Nephron progenitor cell (in vitro differentiated cells): Measurements from ENCODE around the gene CDH4.

Experiments used
- DNase-seq: peaks from one replicate; pipeline ENCODE4 v3.0.0; 2021
- H3K27ac Mint-ChIP-seq: 2 replicates; pipeline ENCODE4 v1.8.0; 2021; ENCODE audit warnings: mild to moderate bottlenecking, moderate library complexity, mixed read lengths
- H3K27me3 Mint-ChIP-seq: 2 replicates; pipeline ENCODE4 v1.8.0; 2021; ENCODE audit warnings: mild to moderate bottlenecking, low read depth, mixed read lengths; ENCODE audit not compliant: poor library complexity
- H3K36me3 Mint-ChIP-seq: 2 replicates; pipeline ENCODE4 v1.8.0; 2021; ENCODE audit warnings: low read depth, mixed read lengths
- H3K4me1 Mint-ChIP-seq: 2 replicates; pipeline ENCODE4 v1.8.0; 2021; ENCODE audit warnings: mixed read lengths
- H3K4me3 Mint-ChIP-seq: 2 replicates; pipeline ENCODE4 v1.8.0; 2021; ENCODE audit warnings: mild to moderate bottlenecking, moderate library complexity, mixed read lengths
- H3K9me3 Mint-ChIP-seq: 2 replicates; pipeline ENCODE4 v1.8.0; 2021; ENCODE audit warnings: mild to moderate bottlenecking, moderate library complexity, mixed read lengths
- TF ChIP-seq, protein P1 (sequence below): fragments of 200-600 bp; sonication (generic); IDR thresholded peaks from 2 replicates; pipeline ENCODE4 v1.5.0; 2021; ENCODE audit warnings: antibody characterized with exemption

Gene CDH4

DNA sequence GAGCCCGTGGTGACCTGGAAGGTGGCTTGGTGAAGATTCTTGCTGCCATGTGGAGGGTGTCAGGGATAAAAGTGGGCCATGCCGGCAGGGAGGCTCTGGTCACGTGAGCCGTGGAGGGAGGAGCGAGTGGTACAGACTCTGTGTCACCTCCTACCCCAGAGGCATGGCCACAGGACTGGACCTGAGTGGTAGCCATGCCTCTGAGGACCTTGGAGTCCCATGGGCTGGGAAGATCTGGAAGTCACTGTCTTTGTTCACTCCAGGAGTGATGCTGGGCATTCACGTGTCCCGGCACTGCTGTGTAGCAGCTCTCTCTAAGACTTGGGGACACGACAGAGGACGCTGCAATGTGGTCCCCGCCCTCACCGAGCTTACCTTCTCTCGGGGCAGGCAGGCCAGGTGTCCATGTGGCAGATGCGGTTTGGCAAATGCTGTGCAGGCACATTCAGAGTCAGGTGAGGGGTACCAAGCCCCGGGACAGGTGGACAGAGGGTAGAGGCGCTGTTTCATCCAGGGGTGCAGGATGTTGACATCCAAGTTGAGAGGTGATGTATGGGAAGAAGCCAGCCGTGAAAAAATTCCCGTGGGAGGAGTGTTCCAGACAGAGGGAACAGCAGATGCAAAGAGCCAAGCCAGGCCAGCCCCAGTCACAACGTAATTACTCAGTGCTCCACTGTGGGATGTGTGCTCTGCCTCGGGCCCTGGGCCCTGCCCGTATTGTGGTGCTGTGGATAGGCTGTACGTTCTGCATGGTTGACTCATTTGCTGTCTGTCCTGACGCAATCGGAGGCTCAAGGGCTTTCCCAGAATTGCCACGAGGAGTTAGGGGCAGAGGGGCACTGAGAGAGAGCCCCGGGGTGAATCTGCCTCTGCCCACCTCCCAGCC, 505.9 kb downstream of the CDH4 start:
- Mint-ChIP-seq H3K36me3 (no peaks in the 10 kb centered on the region), H3K4me3 (no peak overlapping the region), H3K4me1 (peaks cover 29% of the 10 kb centered on the region), H3K27ac (peak overlapping the region; percentile 61), H3K9me3 (no peaks in the 10 kb centered on the region), H3K27me3 (peaks cover 19% of the 10 kb centered on the region)
- TF ChIP-seq, protein P1, sequence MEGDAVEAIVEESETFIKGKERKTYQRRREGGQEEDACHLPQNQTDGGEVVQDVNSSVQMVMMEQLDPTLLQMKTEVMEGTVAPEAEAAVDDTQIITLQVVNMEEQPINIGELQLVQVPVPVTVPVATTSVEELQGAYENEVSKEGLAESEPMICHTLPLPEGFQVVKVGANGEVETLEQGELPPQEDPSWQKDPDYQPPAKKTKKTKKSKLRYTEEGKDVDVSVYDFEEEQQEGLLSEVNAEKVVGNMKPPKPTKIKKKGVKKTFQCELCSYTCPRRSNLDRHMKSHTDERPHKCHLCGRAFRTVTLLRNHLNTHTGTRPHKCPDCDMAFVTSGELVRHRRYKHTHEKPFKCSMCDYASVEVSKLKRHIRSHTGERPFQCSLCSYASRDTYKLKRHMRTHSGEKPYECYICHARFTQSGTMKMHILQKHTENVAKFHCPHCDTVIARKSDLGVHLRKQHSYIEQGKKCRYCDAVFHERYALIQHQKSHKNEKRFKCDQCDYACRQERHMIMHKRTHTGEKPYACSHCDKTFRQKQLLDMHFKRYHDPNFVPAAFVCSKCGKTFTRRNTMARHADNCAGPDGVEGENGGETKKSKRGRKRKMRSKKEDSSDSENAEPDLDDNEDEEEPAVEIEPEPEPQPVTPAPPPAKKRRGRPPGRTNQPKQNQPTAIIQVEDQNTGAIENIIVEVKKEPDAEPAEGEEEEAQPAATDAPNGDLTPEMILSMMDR = no peak
- DNase-seq = no peak

DNA sequence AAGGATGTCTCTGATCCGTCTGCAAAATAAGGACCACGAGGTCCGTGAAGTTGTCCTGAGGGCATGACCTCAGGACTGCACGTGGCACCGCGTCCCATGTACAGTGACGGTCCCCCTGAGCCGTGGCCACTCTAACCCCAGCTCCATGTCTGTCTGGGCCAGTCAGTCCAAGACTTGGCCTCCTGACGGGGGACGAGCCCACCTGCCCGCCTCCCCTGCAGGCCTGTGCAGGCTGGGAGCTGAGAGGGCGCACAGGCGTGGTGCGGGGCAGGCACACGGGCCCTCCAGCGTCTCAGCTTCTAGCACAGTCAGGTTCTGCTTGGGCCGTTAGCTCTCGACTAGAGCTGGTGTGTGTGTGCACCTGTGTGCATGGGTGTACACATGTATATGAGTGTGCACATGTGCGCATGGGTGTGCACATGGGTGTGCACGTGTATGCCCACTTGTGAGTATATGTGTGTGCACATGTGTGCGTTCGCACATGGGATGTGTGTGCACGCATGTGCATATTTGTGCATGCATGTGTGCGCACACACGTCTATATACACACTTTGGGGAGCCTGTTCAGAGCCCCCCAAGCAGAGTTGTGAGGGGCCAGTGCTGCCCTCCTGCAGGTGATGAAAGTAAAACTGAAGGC, 506.6 kb downstream of the CDH4 start:
- H3K27ac Mint-ChIP-seq = no peak overlapping the region
- H3K27me3 Mint-ChIP-seq = peaks cover 19% of the 10 kb centered on the region
- H3K4me1 Mint-ChIP-seq = peaks cover 27% of the 10 kb centered on the region

DNA sequence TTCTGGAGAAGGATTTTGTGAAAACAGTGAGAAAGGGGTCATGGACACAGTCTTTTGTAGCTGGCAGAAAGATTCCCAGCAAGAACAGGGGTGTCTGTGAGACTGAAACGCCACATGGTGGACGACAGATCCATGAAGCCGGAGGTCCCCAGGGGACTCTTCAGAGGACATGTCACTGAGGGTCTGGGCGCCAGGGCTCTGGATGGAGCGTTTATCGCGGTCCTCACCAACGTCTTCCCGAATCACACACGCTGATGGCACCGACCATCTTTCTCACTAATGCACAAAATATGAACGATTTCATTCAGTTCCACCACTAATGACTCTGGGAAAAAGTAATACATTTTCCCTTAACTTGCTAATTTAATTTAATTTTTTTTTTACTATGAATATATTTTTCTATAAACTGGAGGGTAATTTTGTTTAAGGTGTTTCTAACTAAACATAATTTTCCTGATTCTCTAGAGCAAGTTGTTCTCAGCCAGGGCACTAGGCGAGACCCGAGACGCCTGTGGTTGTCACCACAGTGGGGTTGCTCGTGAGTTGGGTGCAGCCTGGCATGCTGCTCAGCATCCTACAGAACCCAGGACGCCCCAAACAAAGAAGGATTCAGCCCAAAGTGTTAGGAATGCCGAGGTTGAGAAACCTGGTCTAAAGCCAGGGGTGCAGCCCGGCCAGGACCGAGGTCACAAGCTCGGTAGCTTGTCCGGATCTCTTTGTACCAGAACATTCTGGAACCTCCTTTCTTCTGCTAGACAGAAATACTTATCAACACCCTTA, 507.4 kb downstream of the CDH4 start:
- DNase-seq = no peak
- peaks cover 31% of the 10 kb centered on the region for H3K4me1 Mint-ChIP-seq
- TF ChIP-seq, protein P1 = no peak
- no peak overlapping the region for H3K4me3 Mint-ChIP-seq
- peaks cover 23% of the 10 kb centered on the region for H3K27me3 Mint-ChIP-seq
- H3K36me3 Mint-ChIP-seq = no peaks in the 10 kb centered on the region
- no peak overlapping the region for H3K27ac Mint-ChIP-seq
- H3K9me3 Mint-ChIP-seq = no peaks in the 10 kb centered on the region

More for the DNA sequence above, 506.6 kb downstream of the CDH4 start:
- DNase-seq = no peak
- Mint-ChIP-seq H3K36me3 (no peaks in the 10 kb centered on the region), H3K9me3 (no peaks in the 10 kb centered on the region), H3K4me3 (no peak overlapping the region)
- TF ChIP-seq, protein P1 = no peak

DNA sequence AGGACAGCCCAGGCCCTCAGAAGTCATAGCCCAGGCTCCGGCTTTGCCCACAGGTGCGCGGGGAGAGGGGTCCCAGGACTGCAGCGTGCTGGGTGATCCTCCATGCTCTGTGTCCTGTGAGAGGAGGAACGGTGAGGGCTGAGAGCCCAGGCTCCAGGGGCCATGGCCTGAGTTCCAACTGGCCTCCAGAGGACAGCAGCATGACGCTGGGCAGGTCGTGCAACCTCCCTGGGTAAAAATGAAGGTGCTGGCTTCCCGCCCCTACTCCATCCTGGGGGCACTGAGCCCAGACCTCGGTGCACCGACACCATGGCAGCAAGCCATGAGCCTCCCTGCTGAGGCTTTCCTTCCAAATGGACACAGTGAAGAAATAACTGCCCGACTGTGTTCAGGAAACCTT, 508.3 kb downstream of the CDH4 start:
- H3K27ac Mint-ChIP-seq = no peak overlapping the region
- H3K9me3 Mint-ChIP-seq = no peaks in the 10 kb centered on the region
- TF ChIP-seq, protein P1 = no peak
- H3K27me3 Mint-ChIP-seq = peaks cover 23% of the 10 kb centered on the region
- no peaks in the 10 kb centered on the region for H3K36me3 Mint-ChIP-seq
- no peak for DNase-seq
- H3K4me1 Mint-ChIP-seq = peaks cover 40% of the 10 kb centered on the region
- no peak overlapping the region for H3K4me3 Mint-ChIP-seq

DNA sequence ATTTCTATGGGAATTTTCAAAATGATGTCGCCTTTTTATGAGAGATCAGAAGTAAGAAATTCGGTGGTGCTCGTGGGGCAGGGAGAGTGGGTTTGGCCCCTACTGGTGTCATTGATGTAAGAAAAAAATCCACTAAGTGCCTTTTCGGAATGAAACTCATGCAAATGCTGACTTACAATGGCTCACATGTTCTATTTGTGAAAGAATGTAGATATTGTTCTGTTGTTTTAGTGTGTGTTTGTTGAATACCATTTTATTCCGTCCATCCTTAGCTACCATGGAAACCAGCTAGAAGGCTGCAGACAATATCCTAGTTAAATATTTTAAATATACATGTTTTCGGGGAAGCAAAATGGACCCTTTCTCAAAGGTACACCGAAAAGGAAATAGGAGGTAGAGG, 508.7 kb downstream of the CDH4 start:
- no peaks in the 10 kb centered on the region for H3K9me3 Mint-ChIP-seq
- DNase-seq = no peak
- H3K27ac Mint-ChIP-seq = no peak overlapping the region
- H3K4me1 Mint-ChIP-seq = peaks cover 42% of the 10 kb centered on the region
- TF ChIP-seq, protein P1 = no peak
- H3K27me3 Mint-ChIP-seq = peaks cover 23% of the 10 kb centered on the region
- no peak overlapping the region for H3K4me3 Mint-ChIP-seq
- no peaks in the 10 kb centered on the region for H3K36me3 Mint-ChIP-seq
